HG02840 (cell line): Measurements from ENCODE around the gene PRDM15.

Experiments
- ATAC-seq: cut with Tn5 transposase; IDR thresholded peaks from one replicate; pipeline ENCODE4 v1.9.1; 2021; ENCODE audit warnings: mild to moderate bottlenecking, moderate library complexity, moderate number of reproducible peaks; ENCODE audit not compliant: unreplicated experiment, low FRiP score

PRDM15 gene

GRCh38 chr21:41784456-41785102 is 94.6 kb downstream of the PRDM15 start:
- no peak for ATAC-seq

DNA sequence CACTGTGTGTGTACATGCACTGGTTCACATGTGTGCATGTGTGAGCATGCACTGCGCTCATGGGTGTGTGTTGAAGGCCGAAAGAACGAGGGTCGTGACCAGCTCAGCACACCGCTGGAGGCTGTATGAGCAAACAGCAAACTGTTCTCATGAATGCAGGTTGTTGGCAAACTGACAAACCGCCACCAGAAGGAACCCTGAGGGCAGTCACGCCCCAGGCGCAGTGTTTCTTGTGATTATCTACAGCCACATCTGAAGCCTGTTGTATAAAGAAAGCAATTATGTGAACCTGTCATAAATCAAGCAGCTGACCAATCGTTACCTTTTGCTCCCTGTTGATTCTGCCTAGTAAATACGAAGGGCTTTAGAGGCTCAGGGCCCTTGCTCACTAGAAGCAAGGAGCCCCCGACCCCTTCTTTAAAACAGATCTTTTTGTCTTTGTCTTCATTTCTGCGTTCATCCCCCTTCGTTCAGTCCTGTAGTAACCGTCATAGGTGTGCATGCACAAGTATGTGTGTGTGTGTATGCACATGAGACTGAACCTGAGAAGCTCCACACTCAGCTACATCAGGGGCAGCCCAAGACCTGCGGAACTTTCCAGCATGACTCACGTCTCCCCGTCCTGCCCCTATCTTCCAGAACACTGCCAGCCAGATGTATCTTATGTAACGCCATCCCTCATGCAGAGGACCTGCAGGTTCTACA is 95.5 kb downstream of the PRDM15 start:
- ATAC-seq: no peak

GRCh38 chr21:41781050-41781410 is 98.1 kb downstream of the PRDM15 start:
- no peak for ATAC-seq

DNA sequence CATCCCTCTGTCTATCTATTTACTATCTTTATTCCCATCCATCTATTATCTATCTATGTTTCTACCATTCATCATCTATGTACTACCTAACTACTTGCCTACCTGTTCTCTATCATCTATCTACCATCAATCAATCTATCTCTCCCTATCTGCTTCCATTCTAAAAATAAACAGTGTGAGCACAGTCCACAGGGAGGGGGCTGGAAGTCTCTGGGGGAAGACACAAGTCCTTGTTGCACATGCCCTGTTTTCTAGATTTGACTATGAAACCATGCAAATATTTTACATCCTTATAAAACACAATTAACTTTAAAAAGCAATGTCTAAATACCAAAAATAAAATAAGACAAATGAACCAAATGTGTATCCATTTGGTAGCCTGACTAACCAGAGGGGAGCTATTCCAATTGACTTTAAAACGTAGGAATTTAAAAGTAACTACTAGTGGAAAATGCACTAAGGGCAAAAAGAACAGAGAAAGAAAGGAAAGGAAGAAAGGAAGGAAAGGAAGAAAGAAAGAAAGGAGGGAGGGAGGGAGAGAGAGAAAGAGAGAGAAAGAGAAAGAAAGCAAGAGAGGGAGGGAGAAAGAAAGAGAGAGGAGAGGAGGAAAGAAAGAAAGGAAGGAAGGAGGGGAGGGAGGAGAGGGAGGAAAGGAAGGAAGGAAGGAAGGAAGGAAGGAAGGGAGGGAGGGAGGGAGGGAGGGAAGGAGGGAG is 98.7 kb downstream of the PRDM15 start:
- ATAC-seq: no peak

DNA sequence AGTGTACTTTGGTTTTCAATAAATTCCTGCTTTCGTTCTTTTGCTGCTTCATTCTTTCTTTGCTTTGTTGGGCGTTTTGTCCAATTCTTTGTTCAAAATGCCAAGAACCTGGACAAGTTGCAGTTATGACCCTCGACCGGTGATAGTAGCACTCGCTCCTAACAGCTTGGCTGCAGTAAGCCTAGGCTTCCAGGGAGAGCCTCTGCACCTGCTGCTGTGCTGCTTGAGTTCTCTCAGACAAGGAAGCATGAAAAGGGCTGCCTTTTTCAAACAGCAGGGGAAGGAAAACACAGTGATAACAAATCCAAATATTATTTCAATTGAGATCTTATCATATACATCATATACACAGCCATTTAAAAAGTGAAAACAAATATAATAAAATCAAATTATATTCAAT is 99.5 kb downstream of the PRDM15 start:
- no peak for ATAC-seq

DNA sequence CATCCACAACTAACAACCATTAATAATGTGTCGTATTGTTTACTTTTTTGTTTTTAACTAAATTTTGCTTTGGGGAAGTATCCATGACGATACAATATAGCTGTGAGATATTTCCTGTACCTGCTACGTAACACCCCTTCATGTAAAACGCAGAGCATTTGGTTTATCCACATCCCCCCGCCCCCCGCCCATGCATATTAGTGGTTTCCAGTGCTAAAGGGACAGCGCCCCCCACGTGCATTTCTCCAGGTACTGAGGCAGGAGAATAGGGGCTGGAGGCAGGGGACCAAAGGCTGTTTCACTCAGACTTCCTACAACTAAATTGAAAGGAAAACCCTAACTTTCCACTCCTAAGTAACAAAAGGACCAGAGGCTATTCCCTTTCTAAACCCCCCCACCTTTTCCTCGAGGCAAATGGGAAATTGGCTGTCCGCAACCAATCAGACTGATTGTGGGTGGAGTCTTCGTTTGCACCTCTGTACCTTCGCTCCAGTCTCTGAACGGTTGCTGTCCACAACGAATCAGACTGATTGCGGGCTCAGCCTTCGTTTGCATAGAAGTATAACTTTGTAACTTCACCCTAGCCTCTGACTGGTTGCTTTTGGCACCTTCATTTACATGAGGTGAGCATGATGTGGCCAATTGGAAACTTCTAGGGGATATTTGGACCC is 100.1 kb downstream of the PRDM15 start:
- no peak for ATAC-seq

- no peak for ATAC-seq
Measured at GRCh38 chr21:41777951-41778815, 101.0 kb downstream of the PRDM15 start.

DNA sequence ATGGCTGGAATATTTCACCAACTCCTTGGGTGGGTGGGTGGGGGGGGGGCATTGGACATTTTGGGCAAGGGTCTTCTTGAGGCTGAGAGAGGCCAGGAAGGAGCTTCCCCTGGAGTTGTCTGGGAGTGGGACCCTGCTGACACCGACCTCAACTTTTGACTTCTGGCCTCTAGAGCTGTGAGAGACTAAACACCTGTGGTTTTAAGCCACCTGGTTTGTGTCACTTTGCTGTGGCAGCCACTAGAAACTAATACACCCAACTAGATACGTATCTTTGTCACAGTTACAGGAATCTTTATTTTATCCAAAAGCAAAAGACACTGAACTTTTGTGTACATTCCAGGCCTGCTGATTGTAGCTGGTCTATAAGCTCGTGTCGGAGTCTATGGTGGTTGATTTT is 102.4 kb downstream of the PRDM15 start:
- no peak for ATAC-seq

- ATAC-seq: no peak
Measured at GRCh38 chr21:41775149-41775472, 104.0 kb downstream of the PRDM15 start.

DNA sequence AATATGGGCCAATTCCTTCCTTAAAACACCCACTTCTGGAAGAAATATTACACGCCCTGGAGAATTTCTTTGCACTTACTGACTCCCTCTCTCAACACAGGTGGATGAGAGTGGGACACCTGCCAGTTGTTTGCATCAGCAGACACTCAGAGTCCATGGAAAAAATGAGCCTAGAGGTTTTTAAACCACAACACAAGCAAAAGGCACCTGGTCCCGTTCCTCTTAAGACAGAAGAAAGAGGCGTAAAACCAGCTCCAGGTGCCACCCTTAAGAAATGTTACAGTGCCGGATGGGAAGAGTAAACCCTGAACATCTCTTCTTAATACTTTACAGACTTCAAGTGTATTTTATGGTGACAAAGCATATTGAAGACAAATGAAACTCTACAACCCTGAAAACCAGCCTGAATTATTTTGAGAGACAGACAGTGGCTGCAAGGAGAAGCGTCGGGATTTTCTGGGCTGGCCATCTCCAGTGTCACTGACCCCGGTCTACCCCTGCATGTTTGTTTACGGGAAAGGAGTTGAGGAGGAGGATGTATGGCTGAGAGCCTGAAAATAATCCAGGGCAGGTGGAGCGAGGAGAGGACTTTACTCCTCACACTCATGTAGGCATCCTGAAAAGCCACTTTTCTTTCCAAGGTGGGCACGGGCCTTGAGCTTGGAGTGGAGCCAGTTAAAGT is 104.5 kb downstream of the PRDM15 start:
- ATAC-seq: no peak

- ATAC-seq: no peak
Measured at GRCh38 chr21:41772351-41773080, 106.6 kb downstream of the PRDM15 start.

DNA sequence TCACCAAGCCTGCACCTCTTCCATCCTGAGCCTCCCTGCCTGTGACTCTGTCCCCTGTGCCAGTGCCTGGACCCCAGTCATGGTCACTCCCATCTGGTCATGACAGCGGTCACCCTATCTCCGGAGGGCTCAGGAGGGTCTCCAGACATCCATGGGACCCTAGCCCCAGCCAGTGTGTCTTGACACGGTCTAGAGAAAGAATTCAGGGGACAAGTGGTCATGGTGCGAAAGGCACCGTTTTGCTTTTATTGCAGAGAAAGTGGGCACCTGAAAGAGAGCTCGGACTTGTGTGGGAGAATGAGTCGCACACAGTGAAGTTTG is 107.6 kb downstream of the PRDM15 start:
- ATAC-seq: no peak

- ATAC-seq: no peak
Measured at GRCh38 chr21:41770901-41771624, 108.1 kb downstream of the PRDM15 start.

DNA sequence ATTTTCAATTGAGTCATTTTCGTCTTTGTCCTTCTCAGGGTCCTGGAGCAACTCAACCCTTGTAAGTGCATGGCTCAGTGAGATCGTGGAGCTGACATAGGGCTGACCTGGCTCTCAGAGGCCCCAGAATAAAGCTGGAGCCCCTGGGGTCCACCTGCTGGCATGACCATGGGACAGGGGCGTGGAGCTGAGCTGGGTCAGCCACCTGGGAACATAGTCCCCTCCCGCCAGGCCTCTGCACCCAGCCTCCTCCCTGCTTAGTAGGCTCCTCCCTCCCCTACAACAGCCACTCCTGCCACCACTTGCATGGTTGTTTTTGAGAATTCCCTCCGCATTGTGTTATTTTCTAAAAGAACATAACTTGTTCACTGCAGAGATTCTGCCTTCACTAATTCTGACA is 109.2 kb downstream of the PRDM15 start:
- ATAC-seq: no peak

- no peak for ATAC-seq
Measured at GRCh38 chr21:41769521-41769920, 109.6 kb downstream of the PRDM15 start.

DNA sequence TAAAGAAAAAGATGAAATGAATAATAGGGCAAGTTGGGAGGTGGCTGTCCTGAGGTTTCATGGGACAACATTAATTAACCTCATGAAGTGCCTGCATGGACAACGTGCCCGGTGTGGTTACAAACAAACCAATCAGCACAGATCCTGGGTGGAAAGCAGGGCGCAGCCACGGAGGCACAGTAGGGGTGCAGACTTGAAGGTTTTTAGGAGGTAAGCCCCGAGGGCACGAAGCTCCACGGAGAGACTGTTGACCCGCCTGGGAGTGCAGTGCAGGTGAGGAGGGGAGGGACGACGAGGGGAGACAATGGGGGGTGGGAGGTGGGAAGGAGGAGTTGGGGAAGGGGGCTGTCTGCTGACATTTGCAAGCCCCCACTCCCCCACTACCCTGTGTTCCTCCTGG is 110.0 kb downstream of the PRDM15 start:
- ATAC-seq: no peak

GRCh38 chr21:41768437-41769042 is 110.6 kb downstream of the PRDM15 start:
- ATAC-seq: no peak
